A549 treated with GW870086 at 1 μM for 4 hours (cell line): ENCODE measurements around the gene RGS2. TPM values are rescaled to one million over a fixed set of nuclear protein-coding genes. Genes with fewer than 3 reads are reported as not detected.

ENCODE experiments used
- total RNA-seq: library from RNA; stranded (reverse); fragments of 200-300 nt; extraction: Qiagen RNA extraction; gene quantifications from 5 replicates; pipeline ENCODE4 v1.2.3, GENCODE V29; 2022; ENCODE audit warnings: low read depth

The RGS2 gene
- 62.4 to 83.8 TPM (median 75.8 TPM) in 5 replicates for total RNA-seq

GRCh38 chr1:192808518-192809306 lies at the start of gene RGS2:
TSS of gene RGS2 (plus strand) at chr1:192809039. CDS start at chr1:192809072, 33 bp downstream.

Other genes starting within 250 kb of the RGS2 start
- not detected in 5 replicates for gene RGS1, start 233.3 kb upstream of the RGS2 start, total RNA-seq
- not detected in 5 replicates for gene RGS13, start 172.9 kb upstream of the RGS2 start, total RNA-seq